Measurements from ENCODE around the gene STMND1. TPM values are rescaled to one million over a fixed set of nuclear protein-coding genes. Genes with fewer than 3 reads are reported as not detected.

Gene STMND1
- total RNA-seq, result not detected

- H3K27ac ChIP-seq, result no peak within 1 kb of the TSS
- peaks cover 5 to 23% (median 9%) of the 10 kb centered on the region in 3 donors for H3K4me1 ChIP-seq
- no peak for DNase-seq
- intact Hi-C loops (cut with DNase I), result no loop called here
- H3K36me3 ChIP-seq, result no peaks in the 10 kb centered on the region
- H3K27me3 ChIP-seq, result peaks cover 0 to 64% (median 0%) of the 10 kb centered on the region in 4 donors
- no peaks in the 10 kb centered on the region for H3K9me3 ChIP-seq
- no peak for TF ChIP-seq POLR2A (IDR thresholded peaks at IDR 0.05)
- TF ChIP-seq, protein P1, sequence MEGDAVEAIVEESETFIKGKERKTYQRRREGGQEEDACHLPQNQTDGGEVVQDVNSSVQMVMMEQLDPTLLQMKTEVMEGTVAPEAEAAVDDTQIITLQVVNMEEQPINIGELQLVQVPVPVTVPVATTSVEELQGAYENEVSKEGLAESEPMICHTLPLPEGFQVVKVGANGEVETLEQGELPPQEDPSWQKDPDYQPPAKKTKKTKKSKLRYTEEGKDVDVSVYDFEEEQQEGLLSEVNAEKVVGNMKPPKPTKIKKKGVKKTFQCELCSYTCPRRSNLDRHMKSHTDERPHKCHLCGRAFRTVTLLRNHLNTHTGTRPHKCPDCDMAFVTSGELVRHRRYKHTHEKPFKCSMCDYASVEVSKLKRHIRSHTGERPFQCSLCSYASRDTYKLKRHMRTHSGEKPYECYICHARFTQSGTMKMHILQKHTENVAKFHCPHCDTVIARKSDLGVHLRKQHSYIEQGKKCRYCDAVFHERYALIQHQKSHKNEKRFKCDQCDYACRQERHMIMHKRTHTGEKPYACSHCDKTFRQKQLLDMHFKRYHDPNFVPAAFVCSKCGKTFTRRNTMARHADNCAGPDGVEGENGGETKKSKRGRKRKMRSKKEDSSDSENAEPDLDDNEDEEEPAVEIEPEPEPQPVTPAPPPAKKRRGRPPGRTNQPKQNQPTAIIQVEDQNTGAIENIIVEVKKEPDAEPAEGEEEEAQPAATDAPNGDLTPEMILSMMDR (IDR thresholded peaks at IDR 0.05), result no peak
- H3K4me3 ChIP-seq, result peak within 1 kb of the TSS; percentile 27 to 66 (median 42)
- WGBS, 2 donors, result 6 to 9% methylated on average over 36 to 45 of the region's 57 CpGs
Measured at GRCh38 chr6:17101422-17102257, at the start of gene STMND1. Gene STMND1 (plus strand): TSS chr6:17102050. CDS start chr6:17102258, 208 bp downstream.

DNA sequence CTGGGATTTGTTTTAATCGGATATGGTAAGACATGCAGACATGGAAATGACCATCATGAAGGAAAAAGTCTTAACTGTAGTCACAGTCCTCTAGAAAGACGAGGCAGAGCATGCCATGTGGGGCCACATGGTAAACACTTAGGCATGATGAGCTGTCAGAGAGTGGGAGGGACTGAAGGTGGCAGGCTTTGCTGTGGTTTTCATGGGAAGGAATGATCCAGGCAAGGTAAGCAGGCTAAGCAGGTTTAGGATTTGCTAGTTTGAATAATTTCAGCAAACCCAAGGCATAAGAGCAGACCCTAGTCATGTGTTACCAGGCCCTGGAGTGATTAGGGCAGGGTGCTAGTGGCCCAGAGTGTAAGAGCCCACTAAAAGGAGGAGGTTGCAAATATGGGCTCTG, 47.2 kb upstream of the STMND1 start:
- H3K4me1 ChIP-seq, result peaks cover 0 to 34% (median 6%) of the 10 kb centered on the region in 3 donors
- H3K27me3 ChIP-seq, result no peaks in the 10 kb centered on the region
- DNase-seq, result no peak
- TF ChIP-seq POLR2A (IDR thresholded peaks at IDR 0.05), result no peak
- TF ChIP-seq, protein P1 (IDR thresholded peaks at IDR 0.05), result peak in 1 of 6 experiments; percentile 19
- peak overlapping the region in 2 of 4 donors; percentile 39 to 42 for H3K27ac ChIP-seq
- intact Hi-C loops (cut with DNase I), result no loop called here
- no peaks in the 10 kb centered on the region for H3K36me3 ChIP-seq
- no peaks in the 10 kb centered on the region for H3K9me3 ChIP-seq
- 52 to 61% methylated on average over 2 of the region's 2 CpGs for WGBS, 2 donors
- no peak overlapping the region for H3K4me3 ChIP-seq

DNA sequence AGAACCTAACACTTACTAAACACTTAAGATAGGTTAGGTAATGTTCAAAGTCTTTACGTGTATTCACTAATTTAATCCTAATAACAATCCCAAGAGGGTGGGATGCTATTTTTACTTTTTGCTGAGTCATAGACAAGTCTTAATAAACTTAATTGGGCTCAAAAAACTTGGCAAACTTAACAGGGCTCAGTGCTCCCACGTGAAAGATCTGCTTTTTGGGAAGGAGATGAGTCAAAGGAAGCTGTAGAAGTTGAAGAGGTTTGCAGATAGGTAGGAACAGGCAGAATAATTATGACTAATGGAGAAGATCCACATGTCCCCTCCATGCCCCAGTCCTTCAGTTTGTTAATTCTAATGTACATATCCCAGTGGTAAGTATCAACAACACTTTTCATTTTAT, 44.5 kb upstream of the STMND1 start:
- Histone ChIP-seq H3K4me3 (no peak overlapping the region), H3K27me3 (no peaks in the 10 kb centered on the region), H3K36me3 (no peaks in the 10 kb centered on the region), H3K9me3 (no peaks in the 10 kb centered on the region), H3K4me1 (peaks cover 0 to 48% (median 15%) of the 10 kb centered on the region in 3 donors), H3K27ac (peak overlapping the region in 3 of 4 donors; percentile 30 to 53 (median 48))
- no peak for TF ChIP-seq POLR2A (IDR thresholded peaks at IDR 0.05)
- 19 to 24% methylated on average over 2 of the region's 2 CpGs for WGBS, 2 donors
- intact Hi-C loops (cut with DNase I), result no loop called here
- no peak for DNase-seq

DNA sequence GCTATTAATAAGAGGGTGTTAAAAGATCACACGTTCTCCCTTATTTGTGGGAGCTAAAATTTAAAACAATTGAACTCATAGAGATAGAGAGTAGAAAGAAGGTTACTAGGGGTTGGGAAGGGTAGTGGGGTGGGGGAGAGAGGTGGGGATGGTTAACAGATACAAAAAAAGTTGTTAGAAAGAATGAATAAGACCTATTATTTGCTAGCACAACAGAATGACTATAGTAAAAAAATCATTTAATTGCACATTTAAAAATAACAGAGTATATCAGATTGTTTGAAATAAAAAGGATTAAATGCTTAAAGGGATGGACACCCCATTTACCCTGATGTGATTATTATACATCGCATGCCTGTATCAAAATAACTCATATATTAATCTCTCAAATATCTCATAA, 43.3 kb upstream of the STMND1 start:
- H3K36me3 ChIP-seq, result no peaks in the 10 kb centered on the region
- no peak overlapping the region for H3K4me3 ChIP-seq
- H3K27ac ChIP-seq, result no peak overlapping the region
- TF ChIP-seq, protein P1 (IDR thresholded peaks at IDR 0.05), result no peak
- TF ChIP-seq POLR2A (IDR thresholded peaks at IDR 0.05), result no peak
- no peaks in the 10 kb centered on the region for H3K9me3 ChIP-seq
- intact Hi-C loops (cut with DNase I), result no loop called here
- WGBS, 2 donors, result 54 to 57% methylated on average over 2 of the region's 2 CpGs
- H3K27me3 ChIP-seq, result no peaks in the 10 kb centered on the region
- peaks cover 0 to 56% (median 15%) of the 10 kb centered on the region in 3 donors for H3K4me1 ChIP-seq
- no peak for DNase-seq

DNA sequence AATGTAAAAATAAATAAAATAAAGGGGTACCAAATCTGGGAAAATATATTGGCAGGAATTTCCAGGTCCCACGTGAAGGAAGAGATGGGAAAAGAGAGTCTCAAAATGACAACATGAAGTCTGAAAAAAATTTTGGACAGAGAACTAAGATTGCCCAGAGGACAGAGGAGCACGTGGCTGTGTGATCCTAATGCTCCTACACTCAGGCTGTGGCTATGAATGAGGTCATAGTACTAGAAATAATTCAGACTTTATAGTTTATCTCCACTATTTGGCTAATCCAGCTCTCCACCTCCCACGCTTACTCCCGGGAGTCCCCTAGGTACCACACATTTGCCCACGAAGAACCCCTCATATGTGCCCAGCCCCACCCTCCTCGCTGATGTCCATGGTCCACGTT, 42.8 kb upstream of the STMND1 start:
- intact Hi-C loops (cut with DNase I), result no loop called here
- no peak overlapping the region for H3K4me3 ChIP-seq
- H3K27ac ChIP-seq, result peak overlapping the region in 2 of 4 donors; percentile 71 to 78
- TF ChIP-seq POLR2A (IDR thresholded peaks at IDR 0.05), result no peak
- TF ChIP-seq, protein P1 (IDR thresholded peaks at IDR 0.05), result no peak
- no peaks in the 10 kb centered on the region for H3K27me3 ChIP-seq
- no peaks in the 10 kb centered on the region for H3K36me3 ChIP-seq
- H3K9me3 ChIP-seq, result no peaks in the 10 kb centered on the region
- no peak for DNase-seq
- H3K4me1 ChIP-seq, result peaks cover 0 to 58% (median 15%) of the 10 kb centered on the region in 3 donors
- 50 to 52% methylated on average over 7 of the region's 7 CpGs for WGBS, 2 donors
